GM18526 (cell line): ENCODE results near the gene GPR84.

Experiments
- POLR2A ChIP-seq: IDR thresholded peaks from 3 replicates; pipeline ENCODE4 v1.6.1; 2011; ENCODE audit not compliant: insufficient read length; ENCODE audit errors: extremely low read depth

The GPR84 gene

DNA sequence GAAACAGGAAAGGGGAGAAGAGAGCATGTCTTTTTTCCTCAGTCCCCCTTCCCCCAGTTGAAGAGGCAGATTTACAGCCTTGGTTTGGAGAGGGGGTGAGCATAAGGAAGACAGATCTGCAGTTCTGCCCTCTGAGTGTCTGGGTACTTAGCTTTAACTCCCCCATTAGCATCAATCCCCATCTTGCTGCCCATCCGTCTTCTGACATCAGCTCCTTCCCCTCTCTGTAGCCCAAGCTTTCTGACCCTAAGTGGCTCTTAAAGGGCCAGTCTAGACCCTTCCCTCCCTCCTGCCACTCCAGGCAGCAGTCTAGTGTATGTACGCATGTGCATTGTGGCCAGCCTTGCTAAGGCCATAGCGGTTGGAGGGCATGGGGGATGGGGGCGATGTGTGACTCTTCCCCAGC, 7.3 kb downstream of the GPR84 start:
- no peak for TF ChIP-seq POLR2A

GRCh38 chr12:54356228-54356627, 8.1 kb downstream of the GPR84 start:
- TF ChIP-seq POLR2A = no peak

GRCh38 chr12:54355104-54355815, 9.0 kb downstream of the GPR84 start:
- TF ChIP-seq POLR2A = no peak

GRCh38 chr12:54352891-54353874, 11.1 kb downstream of the GPR84 start:
- no peak for TF ChIP-seq POLR2A

DNA sequence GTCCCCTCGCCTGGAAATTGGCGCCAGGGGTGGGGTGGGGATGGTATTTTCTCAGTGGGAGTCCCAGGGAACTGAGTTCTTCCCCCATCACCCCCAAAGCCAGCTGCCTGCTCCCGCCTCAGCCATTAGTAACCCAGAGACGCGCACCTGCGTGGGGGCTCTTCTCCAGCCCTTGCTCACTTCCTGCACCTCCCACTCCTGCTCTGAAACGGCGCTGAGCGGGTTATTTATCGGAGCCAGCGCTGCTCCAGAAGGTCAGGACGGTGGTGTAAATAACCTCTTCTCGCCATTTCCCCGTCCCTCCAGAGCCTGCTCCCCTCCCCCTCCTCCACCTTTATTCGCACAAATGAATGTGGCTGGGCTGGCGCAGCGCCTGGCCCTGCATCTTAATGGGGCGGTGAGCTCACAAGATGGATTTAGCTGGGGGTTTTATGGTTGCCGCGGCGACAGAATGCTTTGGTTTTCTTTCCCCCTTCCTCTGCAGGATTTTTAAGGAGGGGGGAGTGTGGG, 12.2 kb downstream of the GPR84 start:
- no peak for TF ChIP-seq POLR2A

DNA sequence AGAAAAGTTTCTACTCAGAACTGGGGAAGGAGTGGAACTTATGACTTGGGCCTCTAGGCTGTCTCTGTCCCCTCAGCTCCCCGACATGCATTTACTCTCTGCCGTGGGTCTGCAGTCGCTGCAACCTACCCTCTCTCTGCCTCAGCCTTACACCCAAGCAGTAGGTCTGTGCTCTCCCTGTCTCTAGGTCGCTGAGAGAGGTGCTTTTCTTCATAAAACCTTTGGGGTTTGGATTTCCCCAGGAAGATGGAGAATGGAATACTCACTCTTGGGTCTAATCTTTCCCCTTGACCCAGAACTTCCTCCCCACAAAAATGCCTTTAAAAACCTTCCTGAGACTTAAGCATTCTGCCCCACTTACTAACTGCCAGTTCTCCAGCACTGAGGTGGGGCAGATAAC, 12.9 kb downstream of the GPR84 start:
- no peak for TF ChIP-seq POLR2A

DNA sequence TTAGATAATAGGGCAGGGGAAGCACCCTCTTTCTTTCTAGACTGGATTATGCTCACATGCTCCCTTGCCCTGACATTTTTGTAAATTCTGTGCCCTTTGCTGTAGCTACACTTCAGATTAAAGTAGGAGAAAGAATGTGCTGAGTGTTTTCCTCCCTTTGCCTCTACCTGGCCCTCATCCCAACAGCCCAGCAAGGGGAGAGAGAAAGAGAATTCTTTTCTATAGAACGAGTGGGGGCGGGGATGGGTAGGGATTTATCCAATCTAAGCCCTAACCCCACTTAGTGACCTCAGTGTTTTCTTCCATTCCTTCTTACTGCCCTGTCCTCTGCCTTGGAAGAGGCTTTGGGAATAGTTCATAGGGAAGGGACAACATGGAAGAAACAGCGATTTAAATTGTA, 13.5 kb downstream of the GPR84 start:
- no peak for TF ChIP-seq POLR2A

- TF ChIP-seq POLR2A = no peak
Observed at GRCh38 chr12:54349679-54350078, 14.6 kb downstream of the GPR84 start.

- TF ChIP-seq POLR2A = no peak
Observed at GRCh38 chr12:54349036-54349435, 15.2 kb downstream of the GPR84 start.

DNA sequence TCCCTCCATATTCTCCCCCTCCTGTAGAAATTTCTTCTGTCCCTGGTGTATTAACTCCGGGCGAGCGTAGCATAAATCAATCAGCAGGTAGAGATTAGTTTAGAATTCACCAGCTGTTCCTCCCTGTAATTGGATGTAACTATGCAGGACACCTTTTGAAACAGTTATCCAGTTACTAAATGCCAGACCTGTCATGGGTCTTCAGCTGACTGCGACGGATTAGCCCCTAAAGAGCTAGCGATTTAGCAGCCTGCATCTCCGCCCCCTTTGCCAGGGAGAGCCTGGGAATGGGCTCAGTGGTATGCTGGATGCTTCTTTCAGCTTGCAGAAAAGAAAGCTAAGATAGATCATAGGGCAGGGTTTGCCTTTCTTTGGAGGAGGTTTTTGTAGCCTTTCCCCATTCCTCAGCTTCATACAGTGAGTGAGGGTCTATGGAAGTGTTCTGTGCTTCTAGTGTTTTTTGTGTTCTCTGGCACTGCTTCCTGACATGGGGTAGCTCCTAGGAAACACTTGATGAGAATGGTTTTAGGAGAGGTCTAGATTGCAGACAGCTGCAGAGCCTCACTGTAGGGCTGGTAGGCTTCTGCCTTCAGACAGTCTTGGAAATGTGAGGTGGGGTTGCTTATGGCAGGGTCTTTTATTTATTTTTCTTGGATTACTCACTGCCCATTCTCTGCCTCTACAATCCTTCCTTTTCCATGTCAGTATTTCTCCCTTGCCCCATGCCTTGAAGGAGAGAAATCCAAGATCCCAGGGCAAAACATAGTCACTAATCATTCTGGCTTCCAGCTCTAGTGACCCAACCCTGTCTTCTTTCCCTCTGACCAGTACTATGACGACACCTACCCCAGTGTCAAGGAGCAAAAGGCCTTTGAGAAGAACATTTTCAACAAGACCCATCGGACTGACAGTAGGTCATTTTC, 22.6 kb downstream of the GPR84 start:
- TF ChIP-seq POLR2A = no peak

GRCh38 chr12:54340846-54341245, 23.4 kb downstream of the GPR84 start:
- TF ChIP-seq POLR2A = no peak

- no peak for TF ChIP-seq POLR2A
Observed at GRCh38 chr12:54338698-54339296, 25.5 kb downstream of the GPR84 start.

GRCh38 chr12:54337854-54338650, 26.2 kb downstream of the GPR84 start:
- no peak for TF ChIP-seq POLR2A
